HepG2 (cell line): ENCODE data around the gene TBX10. TPM values are rescaled to one million over a fixed set of nuclear protein-coding genes. Genes with fewer than 3 reads are reported as not detected.

Source experiments
- ELK4 ChIP-seq: sonication (generic); formaldehyde crosslinking; IDR thresholded peaks from 2 replicates; pipeline ENCODE4 v1.9.0; 2021; ENCODE audit warnings: missing genetic modification reagents, borderline replicate concordance
- ETV5 ChIP-seq: IDR thresholded peaks from 2 replicates; pipeline ENCODE4 v1.6.1; 2018; ENCODE audit warnings: missing biosample characterization, missing genetic modification reagents, inconsistent platforms, borderline replicate concordance
- FUBP1 ChIP-seq: sonication (generic); formaldehyde crosslinking; IDR thresholded peaks from 2 replicates; pipeline ENCODE4 v1.5.1; 2020; ENCODE audit warnings: missing genetic modification reagents, mild to moderate bottlenecking, borderline replicate concordance
- ISL2 ChIP-seq: sonication (generic); formaldehyde crosslinking; IDR thresholded peaks from 2 replicates; pipeline ENCODE4 v1.5.0; 2020; ENCODE audit warnings: missing genetic modification reagents
- KLF13 ChIP-seq: sonication (generic); formaldehyde crosslinking; IDR thresholded peaks from 2 replicates; pipeline ENCODE4 v1.4.0; 2020; ENCODE audit warnings: mild to moderate bottlenecking, missing genetic modification reagents
- MYC ChIP-seq: sonication (generic); formaldehyde crosslinking; IDR thresholded peaks from 2 replicates; pipeline ENCODE4 v1.9.0; 2021; ENCODE audit warnings: missing genetic modification reagents, borderline replicate concordance
- NONO ChIP-seq, 2 experiments: fragments of 450-650 bp in 1 of 2; sonication (generic) in 1 of 2; formaldehyde crosslinking in 1 of 2; IDR thresholded peaks in 1 of 2; conservative IDR thresholded peaks in 1 of 2; 2 replicates each; pipeline versions ENCODE4 v1.6.1 to v1.8.0; 2017 to 2022; ENCODE audit warnings: mild to moderate bottlenecking in 1 of 2, missing genetic modification reagents in 1 of 2, moderate library complexity in 1 of 2
- PAXIP1 ChIP-seq: sonication (generic); formaldehyde crosslinking; conservative IDR thresholded peaks from 2 replicates; pipeline ENCODE4 v1.4.0; 2020; ENCODE audit warnings: mild to moderate bottlenecking, missing genetic modification reagents, moderate library complexity
- ZNF138 ChIP-seq: sonication (generic); formaldehyde crosslinking; IDR thresholded peaks from 2 replicates; pipeline ENCODE4 v1.5.0; 2020; ENCODE audit warnings: mild to moderate bottlenecking, low read depth, missing genetic modification reagents
- ZNF337 ChIP-seq: sonication (generic); formaldehyde crosslinking; IDR thresholded peaks from 2 replicates; pipeline ENCODE4 v1.5.1; 2020; ENCODE audit warnings: missing genetic modification reagents, low read depth, mild to moderate bottlenecking, borderline replicate concordance
- ZNF34 ChIP-seq: sonication (generic); formaldehyde crosslinking; IDR thresholded peaks from 2 replicates; pipeline ENCODE4 v1.4.0; 2020; ENCODE audit warnings: mild to moderate bottlenecking, missing genetic modification reagents, borderline replicate concordance
- ZNF512B ChIP-seq: sonication (generic); formaldehyde crosslinking; IDR thresholded peaks from 2 replicates; pipeline ENCODE4 v1.5.1; 2020; ENCODE audit warnings: missing genetic modification reagents, mild to moderate bottlenecking, borderline replicate concordance
- ZNF547 ChIP-seq: sonication (generic); formaldehyde crosslinking; IDR thresholded peaks from 2 replicates; pipeline ENCODE4 v1.5.1; 2020; ENCODE audit warnings: mild to moderate bottlenecking, missing genetic modification reagents
- ZNF761 ChIP-seq: sonication (generic); formaldehyde crosslinking; conservative IDR thresholded peaks from 2 replicates; pipeline ENCODE4 v1.4.0; 2020; ENCODE audit warnings: mild to moderate bottlenecking, missing genetic modification reagents
- ZNF768 ChIP-seq: sonication (generic); formaldehyde crosslinking; IDR thresholded peaks from 2 replicates; pipeline ENCODE4 v1.4.0; 2020; ENCODE audit warnings: missing genetic modification reagents
- polyA plus RNA-seq, 8 experiments: library from polyadenylated mRNA; depleted of rRNA in 3 of 8; stranded (reverse) in 7 of 8; unstranded in 1 of 8; fragments of >200 nt; fragmentation: Illumina TruSeq in 4 of 8; extraction: Trizol in 4 of 8; gene quantifications; 2 replicates each; pipeline versions ENCODE4 v1.2.1 to v1.2.3, GENCODE V29; 2011 to 2016; ENCODE audit warnings: low read depth in 4 of 8, missing spikeins in 1 of 8, mixed read lengths in 1 of 8; ENCODE audit not compliant: insufficient read depth in 1 of 8
- total RNA-seq, 5 experiments: library from RNA; depleted of rRNA; stranded (reverse); fragments of >200 nt; fragmentation: Illumina TruSeq; extraction: Trizol; gene quantifications; 2 replicates each; pipeline ENCODE4 v1.2.3, GENCODE V29; 2016; ENCODE audit warnings: low read depth in 1 of 5
- TF ChIP-seq, protein P1 (sequence below): sonication (generic); formaldehyde crosslinking; IDR thresholded peaks from 2 replicates; pipeline ENCODE4 v1.4.0; 2020; ENCODE audit warnings: missing genetic modification reagents
- TF ChIP-seq, protein P2 (sequence below): sonication (generic); formaldehyde crosslinking; IDR thresholded peaks from 2 replicates; pipeline ENCODE4 v1.5.0; 2020; ENCODE audit warnings: mild to moderate bottlenecking, missing genetic modification reagents

Gene TBX10
- total and polyA plus RNA-seq, 2 of the 13 experiments (the other 11 are each of a cell fraction or from before 2014, with no cell fraction given) = 0.27 to 1.7 TPM

- no peak for TF ChIP-seq ELK4
- TF ChIP-seq KLF13 (CRISPR knock-in tag) = no peak
- no peak for TF ChIP-seq ZNF138 (CRISPR knock-in tag)
- TF ChIP-seq ZNF34 (CRISPR knock-in tag) = 0 out of 2 replicates have a peak, but pooled peaks have one; percentile 43
- no peak for TF ChIP-seq ETV5 (CRISPR knock-in tag)
- TF ChIP-seq ZNF761 = 0 out of 2 replicates have a peak, but pooled peaks have one; percentile 56
- TF ChIP-seq ZNF547 (CRISPR knock-in tag) = no peak
- TF ChIP-seq, protein P1, sequence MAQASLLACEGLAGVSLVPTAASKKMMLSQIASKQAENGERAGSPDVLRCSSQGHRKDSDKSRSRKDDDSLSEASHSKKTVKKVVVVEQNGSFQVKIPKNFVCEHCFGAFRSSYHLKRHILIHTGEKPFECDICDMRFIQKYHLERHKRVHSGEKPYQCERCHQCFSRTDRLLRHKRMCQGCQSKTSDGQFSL (CRISPR knock-in tag) = no peak
- TF ChIP-seq ZNF512B (CRISPR knock-in tag) = 0 out of 2 replicates have a peak, but pooled peaks have one; percentile 6
- no peak for TF ChIP-seq MYC (CRISPR knock-in tag)
- peak; percentile 100 for TF ChIP-seq ZNF768 (CRISPR knock-in tag)
- no peak for TF ChIP-seq NONO (IDR thresholded peaks at IDR 0.05)
- TF ChIP-seq NONO (CRISPR knock-in tag; conservative IDR thresholded peaks at IDR 0.05) = 0 out of 2 replicates have a peak, but pooled peaks have one; percentile 11
- TF ChIP-seq, protein P2, sequence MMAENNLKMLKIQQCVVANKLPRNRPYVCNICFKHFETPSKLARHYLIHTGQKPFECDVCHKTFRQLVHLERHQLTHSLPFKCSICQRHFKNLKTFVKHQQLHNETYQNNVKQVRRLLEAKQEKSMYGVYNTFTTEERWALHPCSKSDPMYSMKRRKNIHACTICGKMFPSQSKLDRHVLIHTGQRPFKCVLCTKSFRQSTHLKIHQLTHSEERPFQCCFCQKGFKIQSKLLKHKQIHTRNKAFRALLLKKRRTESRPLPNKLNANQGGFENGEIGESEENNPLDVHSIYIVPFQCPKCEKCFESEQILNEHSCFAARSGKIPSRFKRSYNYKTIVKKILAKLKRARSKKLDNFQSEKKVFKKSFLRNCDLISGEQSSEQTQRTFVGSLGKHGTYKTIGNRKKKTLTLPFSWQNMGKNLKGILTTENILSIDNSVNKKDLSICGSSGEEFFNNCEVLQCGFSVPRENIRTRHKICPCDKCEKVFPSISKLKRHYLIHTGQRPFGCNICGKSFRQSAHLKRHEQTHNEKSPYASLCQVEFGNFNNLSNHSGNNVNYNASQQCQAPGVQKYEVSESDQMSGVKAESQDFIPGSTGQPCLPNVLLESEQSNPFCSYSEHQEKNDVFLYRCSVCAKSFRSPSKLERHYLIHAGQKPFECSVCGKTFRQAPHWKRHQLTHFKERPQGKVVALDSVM (CRISPR knock-in tag) = no peak; the same call in 1 of the 2 replicates
- no peak for TF ChIP-seq ZNF337 (CRISPR knock-in tag)
- no peak for TF ChIP-seq FUBP1 (CRISPR knock-in tag)
- TF ChIP-seq ISL2 = no peak; the same call in 1 of the 2 replicates
- no peak for TF ChIP-seq PAXIP1 (CRISPR knock-in tag)
Measured at GRCh38 chr11:67630943-67631331, 8.6 kb downstream of the TBX10 start (continued).
